ENCODE results near the gene KLK10.

KLK10 gene

DNA sequence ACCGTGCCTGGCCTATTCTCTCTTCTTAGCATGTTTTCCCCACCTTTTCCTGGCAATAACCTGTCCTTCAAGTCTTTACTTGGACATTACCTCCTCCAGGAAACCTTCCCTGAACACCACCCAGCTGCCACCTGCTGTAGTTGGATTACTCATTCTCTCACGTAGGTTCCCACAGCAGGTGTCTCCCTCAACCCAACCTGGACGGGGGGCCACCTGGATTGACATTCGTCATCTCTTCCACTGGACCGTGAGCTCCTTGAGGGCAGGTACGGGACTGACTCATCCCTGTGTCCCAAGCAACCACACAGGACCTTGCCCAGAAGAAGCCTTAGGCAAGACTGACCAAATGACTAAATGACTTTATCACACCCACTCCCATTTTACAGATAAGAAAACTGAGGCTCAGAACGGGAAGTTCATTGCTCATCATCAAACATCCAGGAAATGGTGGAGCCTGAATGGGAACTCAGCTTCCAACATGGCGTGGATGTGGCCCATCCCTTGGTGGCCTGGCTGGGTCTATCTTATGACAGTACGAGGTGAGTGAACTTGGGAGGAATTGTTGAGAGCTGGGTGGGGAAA is 46.6 kb downstream of the KLK10 start:
- TF ChIP-seq, protein P1, sequence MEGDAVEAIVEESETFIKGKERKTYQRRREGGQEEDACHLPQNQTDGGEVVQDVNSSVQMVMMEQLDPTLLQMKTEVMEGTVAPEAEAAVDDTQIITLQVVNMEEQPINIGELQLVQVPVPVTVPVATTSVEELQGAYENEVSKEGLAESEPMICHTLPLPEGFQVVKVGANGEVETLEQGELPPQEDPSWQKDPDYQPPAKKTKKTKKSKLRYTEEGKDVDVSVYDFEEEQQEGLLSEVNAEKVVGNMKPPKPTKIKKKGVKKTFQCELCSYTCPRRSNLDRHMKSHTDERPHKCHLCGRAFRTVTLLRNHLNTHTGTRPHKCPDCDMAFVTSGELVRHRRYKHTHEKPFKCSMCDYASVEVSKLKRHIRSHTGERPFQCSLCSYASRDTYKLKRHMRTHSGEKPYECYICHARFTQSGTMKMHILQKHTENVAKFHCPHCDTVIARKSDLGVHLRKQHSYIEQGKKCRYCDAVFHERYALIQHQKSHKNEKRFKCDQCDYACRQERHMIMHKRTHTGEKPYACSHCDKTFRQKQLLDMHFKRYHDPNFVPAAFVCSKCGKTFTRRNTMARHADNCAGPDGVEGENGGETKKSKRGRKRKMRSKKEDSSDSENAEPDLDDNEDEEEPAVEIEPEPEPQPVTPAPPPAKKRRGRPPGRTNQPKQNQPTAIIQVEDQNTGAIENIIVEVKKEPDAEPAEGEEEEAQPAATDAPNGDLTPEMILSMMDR (IDR thresholded peaks at IDR 0.05), result no peak

DNA sequence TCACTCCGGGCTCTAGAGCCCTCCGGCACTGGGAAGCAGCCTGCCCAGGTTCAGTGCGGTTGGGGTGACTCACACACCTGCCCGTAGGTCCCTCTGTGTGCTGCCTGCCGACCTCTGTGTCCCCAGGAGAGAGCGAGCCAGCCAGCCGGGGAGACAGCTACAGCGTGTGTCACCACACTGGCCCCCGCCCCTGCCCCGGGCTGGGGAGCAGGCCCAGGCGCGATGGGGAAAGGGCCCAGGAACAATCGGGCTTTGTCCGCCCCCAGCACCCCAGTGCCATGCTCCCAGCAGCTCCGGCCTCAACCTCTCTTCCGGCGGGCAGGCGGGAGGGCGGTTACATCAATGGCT is 50.1 kb downstream of the KLK10 start, which contains the start of gene KLK6:
Gene KLK6 (minus strand): TSS at position 179 of the 348 bp plus-strand sequence. CDS start 1,487 bp downstream, outside the sequence.
- TF ChIP-seq, protein P1 (IDR thresholded peaks at IDR 0.05), result no peak

DNA sequence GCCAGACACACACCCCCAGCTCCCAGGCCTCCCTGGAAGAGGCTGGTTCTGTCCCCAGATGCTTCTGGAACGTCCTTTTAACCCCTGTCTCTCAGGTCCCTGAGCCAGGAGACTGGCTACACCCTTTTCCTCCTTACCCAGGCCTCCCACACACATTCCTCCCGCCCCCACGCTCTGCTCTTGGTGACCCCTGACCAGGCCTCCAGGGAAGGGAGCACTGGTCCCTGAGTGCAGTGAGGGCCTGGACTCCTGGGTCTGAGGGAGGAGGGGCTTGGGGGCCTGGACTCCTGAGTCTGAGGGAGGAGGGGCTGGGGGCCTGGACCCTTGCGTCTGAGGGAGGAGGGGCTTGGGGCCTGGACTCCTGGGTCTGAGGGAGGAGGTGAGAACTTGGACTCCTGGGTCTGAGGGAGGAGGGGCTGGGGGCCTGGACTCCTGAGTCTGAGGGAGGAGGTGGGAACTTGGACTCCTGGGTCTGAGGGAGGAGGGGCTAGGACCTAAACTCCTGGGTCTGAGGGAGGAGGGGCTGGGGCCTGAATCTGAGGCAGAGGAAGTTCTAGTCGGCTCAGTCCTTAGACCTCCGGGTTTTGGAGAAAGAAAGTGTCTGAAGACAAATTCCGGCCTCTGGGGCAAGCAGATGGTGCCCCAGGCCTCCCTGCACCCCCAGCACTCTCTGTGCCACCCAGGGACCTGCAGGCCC is 50.6 kb downstream of the KLK10 start:
- TF ChIP-seq, protein P1 (IDR thresholded peaks at IDR 0.05), result no peak

DNA sequence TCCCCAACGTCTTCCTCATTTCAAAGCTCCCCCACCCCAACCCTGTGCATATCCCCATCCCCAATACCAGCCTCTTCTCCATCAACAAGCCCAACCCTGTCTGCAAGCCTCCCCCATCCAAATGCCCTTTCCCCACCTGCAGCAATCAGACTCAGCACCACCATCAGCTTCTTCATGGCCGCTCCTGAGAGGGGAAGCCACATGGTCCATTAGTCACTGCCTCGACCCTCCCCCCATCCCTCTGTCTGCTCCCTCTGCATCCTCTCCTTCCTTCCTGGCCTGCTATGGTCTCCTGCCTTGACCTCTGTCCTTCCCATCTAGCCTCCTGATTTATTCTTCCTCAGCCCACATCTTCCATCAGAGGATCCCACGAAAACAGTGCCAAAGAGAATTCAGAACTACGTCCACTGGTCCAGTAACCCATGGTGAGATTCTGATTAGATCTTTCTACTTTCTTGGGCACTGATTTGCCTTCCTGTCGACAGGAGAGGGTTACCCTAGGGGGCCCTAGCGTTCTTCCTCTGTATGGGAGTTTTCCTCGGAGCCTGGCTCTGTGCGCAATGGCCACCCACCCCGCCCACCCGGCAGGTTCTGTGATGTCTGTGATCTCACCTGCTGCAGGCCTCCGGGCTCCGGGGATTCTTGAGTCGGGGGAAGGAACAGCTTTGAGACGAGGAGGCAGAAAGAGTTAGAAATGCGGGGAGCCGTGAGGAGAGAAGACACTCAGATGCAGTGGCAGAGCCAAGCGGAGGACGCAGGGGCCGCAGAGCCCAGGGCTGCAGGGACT is 51.4 kb downstream of the KLK10 start:
- TF ChIP-seq, protein P1 (IDR thresholded peaks at IDR 0.05), result no peak

DNA sequence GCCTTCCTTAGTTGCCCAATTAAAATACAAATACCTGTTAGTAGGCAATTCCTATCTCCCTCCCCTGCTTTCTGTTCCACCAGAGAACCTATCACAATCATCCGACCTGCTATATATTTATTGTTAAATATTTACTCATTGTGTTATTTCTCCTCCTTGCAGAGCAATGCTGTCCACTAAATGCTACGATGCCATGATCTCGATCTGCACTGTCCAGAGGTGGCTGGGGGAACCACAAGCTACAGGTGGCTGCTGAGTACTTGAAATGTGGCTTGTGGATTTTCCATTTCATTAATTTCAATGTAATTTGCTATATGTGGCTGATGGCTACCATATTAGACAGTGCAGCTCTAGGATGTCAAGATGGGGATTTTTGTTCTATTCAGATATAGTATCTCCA is 55.2 kb downstream of the KLK10 start:
- TF ChIP-seq, protein P1 (IDR thresholded peaks at IDR 0.05), result no peak

DNA sequence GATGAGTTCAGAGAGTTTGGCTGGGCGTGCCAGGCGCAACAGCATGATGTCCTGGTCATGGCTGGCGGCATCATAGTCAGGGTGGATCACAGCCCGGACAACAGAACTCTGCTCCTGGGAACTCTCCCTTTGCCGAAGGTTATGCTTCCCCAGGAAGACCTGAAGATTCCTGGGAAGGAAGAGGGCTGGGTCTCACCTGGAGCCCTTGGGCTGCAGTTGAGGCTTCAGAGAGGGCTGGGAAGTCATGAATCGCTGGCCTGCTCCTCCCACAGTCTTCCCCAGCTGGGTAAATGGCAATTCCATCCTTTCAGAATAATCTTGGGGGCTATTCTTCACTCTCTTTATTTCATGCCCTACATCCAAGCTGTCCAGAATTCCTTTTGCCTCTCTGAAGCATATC is 56.1 kb downstream of the KLK10 start:
- TF ChIP-seq, protein P1 (IDR thresholded peaks at IDR 0.05), result no peak
